GM18505 (cell line): ENCODE results near the gene GPX2.

Source experiments
- ATAC-seq: cut with Tn5 transposase; IDR thresholded peaks from one replicate; pipeline ENCODE4 v1.9.1; 2021; ENCODE audit not compliant: unreplicated experiment
- POLR2A ChIP-seq: IDR thresholded peaks from 4 replicates; pipeline ENCODE4 v1.6.1; 2011; ENCODE audit warnings: borderline replicate concordance; ENCODE audit not compliant: insufficient read depth, insufficient read length; ENCODE audit errors: extremely low read depth

The GPX2 gene

GRCh38 chr14:64952598-64953309, 10.2 kb upstream of the GPX2 start:
- no peak for ATAC-seq
- TF ChIP-seq POLR2A = no peak

GRCh38 chr14:64951724-64952123, 9.2 kb upstream of the GPX2 start:
- no peak for ATAC-seq

DNA sequence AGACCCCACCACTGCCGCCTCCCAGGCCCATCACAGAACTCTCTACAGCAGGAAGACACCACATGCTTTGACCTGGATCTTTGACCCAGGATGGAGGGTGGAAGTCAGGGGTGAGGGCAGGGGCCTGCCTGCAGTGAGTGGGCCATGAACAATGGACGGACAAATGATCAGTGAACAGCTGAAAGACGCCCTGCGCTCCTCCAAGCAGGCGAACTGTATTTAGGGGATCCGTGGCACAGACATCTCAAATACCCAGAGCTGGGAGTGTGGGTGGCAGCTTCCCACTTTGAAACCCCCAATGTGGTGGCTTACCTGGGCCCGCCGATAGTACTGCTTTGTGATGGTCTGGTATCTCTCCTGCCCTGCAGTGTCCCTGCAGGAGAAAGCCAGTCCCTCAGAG, 8.7 kb upstream of the GPX2 start:
- TF ChIP-seq POLR2A = no peak
- ATAC-seq = no peak

More at GRCh38 chr14:64951724-64952123, 9.2 kb upstream of the GPX2 start:
- TF ChIP-seq POLR2A = no peak

GRCh38 chr14:64950889-64951288, 8.3 kb upstream of the GPX2 start:
- no peak for TF ChIP-seq POLR2A
- ATAC-seq = no peak

- no peak for ATAC-seq
- no peak for TF ChIP-seq POLR2A
Measured at GRCh38 chr14:64948612-64949210, 6.2 kb upstream of the GPX2 start.

GRCh38 chr14:64947710-64948611, 5.4 kb upstream of the GPX2 start:
- ATAC-seq = no peak
- no peak for TF ChIP-seq POLR2A

DNA sequence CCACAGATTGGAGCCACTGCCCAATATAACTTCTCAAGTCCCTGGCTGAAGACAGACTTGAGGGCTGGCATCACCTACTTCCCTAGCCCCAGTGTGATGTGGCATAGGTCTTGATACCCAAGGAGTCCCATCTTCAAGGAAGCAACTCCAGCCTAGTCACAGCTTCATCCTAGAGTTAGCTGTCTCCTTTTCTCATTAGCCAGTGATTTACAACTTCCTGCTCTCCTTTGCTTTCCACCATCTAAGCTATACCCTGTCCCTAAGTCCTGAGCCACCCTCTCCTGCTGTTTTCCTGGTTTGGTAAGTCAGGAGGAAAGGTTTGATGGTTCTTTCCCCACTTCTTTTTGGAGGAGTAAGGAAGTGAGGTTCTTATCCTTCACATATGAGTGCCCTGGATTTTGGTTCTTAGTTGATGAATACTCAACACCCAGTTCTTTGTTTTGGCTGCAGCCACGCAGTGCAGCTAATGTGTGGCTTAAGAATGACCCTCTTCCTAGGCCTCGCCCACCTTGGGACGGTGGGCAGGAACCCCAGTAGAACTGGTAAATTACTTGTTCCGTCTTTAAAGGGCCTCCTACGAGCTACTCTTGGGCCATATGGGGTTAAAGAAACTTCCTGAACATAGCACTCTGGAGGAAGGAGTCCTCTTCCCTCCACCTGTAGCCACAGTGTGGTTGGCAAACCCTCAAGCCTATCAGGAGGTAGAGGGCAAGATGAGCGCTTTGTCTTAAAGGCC, 3.9 kb upstream of the GPX2 start:
- TF ChIP-seq POLR2A = no peak
- no peak for ATAC-seq

DNA sequence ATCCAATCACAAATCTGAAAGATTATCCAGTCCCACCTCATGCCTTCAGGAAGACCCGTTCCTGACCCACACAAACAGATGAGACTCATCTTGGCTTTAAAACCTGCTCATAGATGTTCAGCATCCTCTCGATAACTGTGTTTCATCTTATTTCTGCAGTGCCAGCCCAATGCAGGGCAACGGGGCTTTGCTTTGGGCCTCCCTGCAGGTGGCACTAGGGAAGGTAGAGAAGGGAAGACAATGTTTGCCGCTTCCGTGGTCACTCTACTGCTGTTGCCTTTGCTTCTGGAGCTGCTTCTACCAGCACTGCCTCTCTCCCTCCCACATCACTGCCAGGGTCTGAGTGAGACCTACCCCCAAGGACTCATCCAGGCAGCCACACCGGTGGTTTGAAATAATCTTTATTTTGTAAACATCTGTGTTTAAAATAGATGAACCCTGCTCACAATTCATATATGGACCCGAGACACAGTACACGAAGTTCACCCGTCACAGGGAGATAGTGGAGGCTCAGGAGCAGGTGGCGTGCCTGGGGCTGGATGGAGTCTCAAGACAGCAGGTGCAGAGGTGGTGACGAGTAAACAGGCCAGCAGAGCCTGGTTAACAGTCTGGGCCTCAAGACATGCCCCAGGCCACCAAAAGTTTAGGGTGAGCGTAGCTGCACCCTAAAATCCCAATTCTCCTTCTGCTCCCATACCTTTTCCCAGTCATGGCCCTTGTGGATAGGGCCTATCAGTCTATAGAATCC, 3.1 kb upstream of the GPX2 start:
- no peak for TF ChIP-seq POLR2A
- no peak for ATAC-seq

- no peak for ATAC-seq
- no peak for TF ChIP-seq POLR2A
Measured at GRCh38 chr14:64944861-64945260, 2.3 kb upstream of the GPX2 start.

- no peak for ATAC-seq
- no peak for TF ChIP-seq POLR2A
Measured at GRCh38 chr14:64944041-64944440, 1.5 kb upstream of the GPX2 start.

GRCh38 chr14:64943556-64943955, 1.0 kb upstream of the GPX2 start:
- TF ChIP-seq POLR2A = no peak
- ATAC-seq = no peak

GRCh38 chr14:64940336-64940910, 2.1 kb downstream of the GPX2 start:
- no peak for ATAC-seq
- no peak for TF ChIP-seq POLR2A

DNA sequence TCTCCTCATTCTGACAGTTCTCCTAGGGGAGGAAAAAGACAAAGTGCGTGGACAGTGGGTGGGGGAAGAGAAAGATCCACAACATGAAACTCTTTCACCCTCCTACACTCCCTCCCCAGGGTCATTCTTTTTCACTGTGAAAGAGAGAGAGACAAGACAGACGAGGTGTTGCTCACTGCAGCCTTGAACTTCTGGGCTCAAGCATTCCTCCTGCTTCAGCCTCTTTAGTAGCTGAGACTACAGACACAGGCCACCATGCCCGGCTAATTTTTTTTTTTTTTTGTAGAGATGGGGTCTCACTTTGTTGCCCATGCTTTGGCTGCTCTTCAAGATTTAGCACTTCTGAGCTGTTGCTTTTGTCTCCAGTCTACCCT, 2.7 kb downstream of the GPX2 start:
- TF ChIP-seq POLR2A = no peak
- ATAC-seq = no peak
